Loucy (cell line): ENCODE measurements around the gene MRPS18B.
A peak's percentile ranks its signal among the peaks of the same experiment; 100 is the strongest.

Source experiments
- CTCF ChIP-seq: fragments of 200-600 bp; sonication (generic); conservative IDR thresholded peaks from 2 replicates; pipeline ENCODE4 v1.5.1; 2014; ENCODE audit warnings: mild to moderate bottlenecking, antibody characterized with exemption, low read length
- EZH2phosphoT487 ChIP-seq: fragments of 200-600 bp; IDR thresholded peaks from 2 replicates; pipeline ENCODE4 v1.6.1; 2018; ENCODE audit warnings: antibody characterized with exemption, mild to moderate bottlenecking, moderate library complexity, borderline replicate concordance

DNA sequence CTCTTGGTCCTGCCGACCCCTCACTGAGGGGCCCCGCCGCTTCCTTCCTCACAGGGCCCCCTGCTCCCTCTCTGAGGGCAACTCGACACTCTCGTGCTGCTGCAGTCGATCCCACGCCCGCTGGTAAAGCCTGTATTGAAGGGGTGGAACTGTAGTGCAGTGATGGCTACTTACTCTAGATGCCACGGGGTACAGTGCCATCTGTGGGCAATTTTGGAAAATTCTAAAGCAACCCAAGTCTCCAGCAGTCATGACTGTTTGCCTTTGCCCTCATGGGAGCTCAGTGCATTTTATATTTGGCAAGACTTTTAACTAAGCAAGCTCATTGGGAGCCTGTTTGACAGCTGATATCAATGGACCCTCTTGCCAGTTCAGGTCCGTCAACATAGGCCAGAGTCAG, 22.8 kb downstream of the MRPS18B start:
- peak; percentile 51 for TF ChIP-seq CTCF
- no peak for TF ChIP-seq EZH2phosphoT487
